GM20431 (cell line): ENCODE measurements around the gene PDGFRA.

Experiments
- in situ Hi-C: fragments of 300-500 bp; cut with MseI, MboI; formaldehyde crosslinking; loops from one replicate; pipeline ENCODE4 v1.15.0; 2020; ENCODE audit warnings: low sequenced_read_pairs; ENCODE audit not compliant: unreplicated experiment

Gene PDGFRA

DNA sequence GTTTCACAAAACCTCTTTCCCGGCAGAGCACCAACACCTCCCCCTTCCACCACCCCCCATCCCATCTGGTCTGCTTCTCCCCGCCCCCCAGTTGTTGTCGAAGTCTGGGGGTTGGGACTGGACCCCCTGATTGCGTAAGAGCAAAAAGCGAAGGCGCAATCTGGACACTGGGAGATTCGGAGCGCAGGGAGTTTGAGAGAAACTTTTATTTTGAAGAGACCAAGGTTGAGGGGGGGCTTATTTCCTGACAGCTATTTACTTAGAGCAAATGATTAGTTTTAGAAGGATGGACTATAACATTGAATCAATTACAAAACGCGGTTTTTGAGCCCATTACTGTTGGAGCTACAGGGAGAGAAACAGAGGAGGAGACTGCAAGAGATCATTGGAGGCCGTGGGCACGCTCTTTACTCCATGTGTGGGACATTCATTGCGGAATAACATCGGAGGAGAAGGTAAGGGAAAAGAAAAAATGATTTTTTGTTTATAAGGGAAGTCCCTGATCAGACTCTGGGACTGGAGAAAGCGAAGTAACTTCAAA, at the start of gene PDGFRA:
Gene PDGFRA, plus strand, starts transcription at position 333 of the 541 bp plus-strand sequence. CDS start 29,476 bp downstream, outside the sequence.
- in situ Hi-C loops = loop anchor here (10.0 to 25.0 kb wide), 2 partner anchors 314 to 517 kb away; no protein-coding TSS in a partner anchor

DNA sequence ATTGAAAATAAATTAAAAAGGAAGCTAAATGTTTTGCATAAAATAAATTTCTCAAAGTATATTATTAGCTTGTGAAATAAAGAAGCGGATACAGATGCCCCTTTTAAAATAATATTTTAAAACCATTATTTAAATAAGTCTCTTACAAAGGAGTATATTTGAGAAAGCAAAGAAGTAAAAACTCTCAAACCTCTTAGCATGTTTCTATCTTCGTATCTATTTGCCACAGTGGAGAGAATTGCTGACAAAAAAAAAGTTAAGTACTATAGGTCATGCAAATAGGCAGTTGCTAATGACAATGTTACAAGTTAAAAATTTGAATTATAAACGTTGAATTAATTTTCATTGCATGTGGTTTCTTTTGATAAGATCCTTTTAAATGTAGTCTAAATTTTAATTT, 44.5 kb upstream of the PDGFRA start:
- in situ Hi-C loops = no loop called here

DNA sequence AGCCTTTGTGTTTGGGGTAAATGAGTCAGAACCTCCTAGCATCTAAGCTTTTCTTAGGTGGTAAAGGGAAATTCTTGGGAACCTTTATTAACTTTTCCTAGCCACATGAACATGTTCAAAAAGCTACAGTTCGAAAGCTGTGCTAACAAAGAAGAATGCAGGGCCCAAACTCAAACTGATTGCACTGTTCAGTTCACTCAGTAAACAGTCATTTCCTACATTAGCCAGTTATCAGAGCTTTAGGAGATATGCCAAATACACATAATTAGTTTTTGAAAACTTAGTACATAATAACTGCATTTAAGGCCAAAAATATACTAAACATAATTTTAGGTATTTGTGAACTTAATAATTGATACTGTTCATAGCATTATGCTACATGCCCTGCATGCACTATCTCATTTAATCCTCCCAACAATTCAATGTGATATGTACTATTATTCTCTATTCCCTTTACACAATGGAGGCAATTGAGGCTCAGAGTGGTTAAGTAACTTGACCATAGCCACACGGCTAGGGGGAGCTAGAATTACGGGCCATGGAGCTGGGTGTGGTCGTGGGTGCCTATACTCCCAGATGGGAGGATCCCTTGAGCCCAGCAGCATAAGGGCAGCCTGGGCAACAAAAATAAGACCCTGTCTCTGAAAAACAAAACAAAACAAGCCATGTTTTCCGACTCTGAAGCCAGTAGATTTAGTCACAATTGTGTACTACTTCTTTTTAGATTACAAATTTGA, 43.9 kb upstream of the PDGFRA start:
- in situ Hi-C loops = no loop called here

- in situ Hi-C loops = no loop called here
Measured at GRCh38 chr4:54185866-54186265, 43.2 kb upstream of the PDGFRA start.

DNA sequence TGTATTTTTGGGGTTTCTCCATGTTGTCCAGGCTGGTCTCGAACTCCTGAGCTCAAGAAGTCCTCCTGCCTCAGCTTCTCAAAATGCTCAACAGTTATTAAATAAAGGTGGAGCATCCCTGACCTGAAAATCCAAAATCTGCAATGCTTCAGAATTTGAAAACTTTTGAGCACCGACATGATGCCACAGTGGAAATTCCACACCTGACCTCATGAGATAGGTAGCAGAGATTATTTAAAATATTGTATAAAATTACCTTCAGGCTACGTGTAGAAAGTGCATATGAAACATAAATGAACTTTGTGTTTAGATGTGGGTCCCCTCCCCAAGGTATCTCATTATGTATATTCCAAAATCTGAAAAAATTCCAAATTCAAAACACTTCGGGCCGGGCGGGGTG, 42.7 kb upstream of the PDGFRA start:
- in situ Hi-C loops = no loop called here

GRCh38 chr4:54187148-54187547, 41.9 kb upstream of the PDGFRA start:
- in situ Hi-C loops = no loop called here

DNA sequence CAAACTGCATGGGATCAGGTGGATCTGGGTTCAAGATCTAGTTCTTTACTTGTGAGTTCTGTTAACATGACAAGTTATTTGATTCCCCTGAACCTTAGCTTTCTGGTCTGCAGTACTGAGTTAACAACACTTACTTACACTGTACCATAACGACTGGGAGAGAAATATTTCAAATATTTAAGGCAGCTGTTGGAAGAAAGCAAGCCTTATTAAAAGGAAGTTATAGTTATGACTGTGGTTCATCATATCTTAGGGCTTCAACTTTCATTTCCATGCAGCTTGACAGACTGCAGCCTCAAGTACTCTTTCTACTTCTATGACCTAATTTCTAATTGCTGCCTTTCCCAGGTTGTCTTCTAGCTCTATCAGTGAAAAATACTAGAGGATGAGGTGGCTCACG, 40.0 kb upstream of the PDGFRA start:
- in situ Hi-C loops = no loop called here

DNA sequence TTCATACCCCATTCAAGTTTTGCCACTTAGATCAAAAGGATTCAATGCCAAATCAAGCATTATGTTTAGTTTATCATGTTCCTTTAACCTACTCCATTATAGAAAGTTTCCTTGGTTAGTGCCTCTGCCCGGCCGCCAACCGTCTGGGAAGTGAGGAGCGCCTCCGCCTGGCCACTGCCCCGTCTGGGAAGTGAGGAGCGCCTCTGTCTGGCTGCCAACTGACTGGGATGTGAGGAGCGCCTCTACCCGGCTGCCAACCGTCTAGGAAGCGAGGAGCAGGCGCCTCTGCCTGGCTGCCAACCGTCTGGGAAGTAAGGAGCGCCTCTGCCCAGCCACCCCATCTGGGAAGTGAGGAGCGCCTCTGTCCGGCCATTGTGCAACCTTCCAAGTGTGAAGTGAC, 36.3 kb upstream of the PDGFRA start:
- in situ Hi-C loops = no loop called here

DNA sequence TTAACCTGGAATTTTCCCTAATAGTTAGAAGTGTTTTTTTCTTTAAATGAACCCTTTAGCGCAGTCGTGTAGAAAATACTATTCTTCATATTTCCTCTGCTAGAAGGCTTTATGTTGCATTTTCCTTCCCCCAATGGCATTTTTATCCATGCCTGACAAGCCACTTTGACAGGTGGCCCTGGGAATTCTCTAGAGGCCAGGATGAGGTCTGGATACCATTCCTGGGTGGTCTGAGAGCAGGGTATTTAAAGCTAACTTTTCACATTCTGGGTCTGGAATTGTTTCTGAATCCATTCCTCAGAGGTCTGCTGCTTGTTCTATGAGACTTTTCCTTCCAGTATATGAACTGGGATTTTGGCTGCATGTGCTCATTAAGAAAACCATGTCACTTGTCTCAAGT, 31.2 kb upstream of the PDGFRA start:
- in situ Hi-C loops = no loop called here

- in situ Hi-C loops = no loop called here
Measured at GRCh38 chr4:54199919-54200318, 29.2 kb upstream of the PDGFRA start.

- in situ Hi-C loops = no loop called here
Measured at GRCh38 chr4:54209617-54210016, 19.5 kb upstream of the PDGFRA start.

- in situ Hi-C loops = no loop called here
Measured at GRCh38 chr4:54213001-54213400, 16.1 kb upstream of the PDGFRA start.

- in situ Hi-C loops = no loop called here
Measured at GRCh38 chr4:54213761-54214160, 15.3 kb upstream of the PDGFRA start.

DNA sequence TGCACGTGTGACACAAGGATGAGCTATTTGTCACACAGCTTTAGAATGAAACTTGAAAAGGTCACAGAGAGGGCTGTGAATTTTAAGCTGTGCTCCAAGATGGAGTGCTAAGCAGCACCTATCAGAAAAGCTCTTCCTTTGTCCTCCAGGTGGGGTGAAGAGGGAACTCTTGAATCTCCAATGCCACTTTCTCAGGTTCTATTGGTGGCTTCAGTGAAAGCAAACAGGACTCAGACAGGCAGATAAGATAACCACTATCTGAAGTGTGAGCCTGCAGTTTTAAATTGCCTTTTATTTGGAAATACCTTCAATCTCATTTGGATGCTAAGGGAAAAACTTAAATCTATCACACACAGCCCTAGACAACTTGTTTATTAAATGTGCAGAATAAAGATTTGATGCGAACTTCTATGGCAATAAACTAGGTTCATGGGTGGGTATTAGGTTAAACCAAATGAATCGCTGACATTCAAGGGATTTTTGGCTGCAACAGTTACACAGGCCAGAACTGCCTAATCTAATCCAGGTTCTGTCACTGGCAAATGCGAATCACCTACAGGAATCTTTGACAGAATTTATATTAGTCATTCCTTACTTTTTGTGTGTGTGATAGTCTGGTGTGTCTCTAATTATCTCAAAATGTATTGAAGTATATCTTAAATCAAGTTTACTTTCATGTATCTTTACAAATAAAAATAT, 13.6 kb upstream of the PDGFRA start:
- in situ Hi-C loops = no loop called here

DNA sequence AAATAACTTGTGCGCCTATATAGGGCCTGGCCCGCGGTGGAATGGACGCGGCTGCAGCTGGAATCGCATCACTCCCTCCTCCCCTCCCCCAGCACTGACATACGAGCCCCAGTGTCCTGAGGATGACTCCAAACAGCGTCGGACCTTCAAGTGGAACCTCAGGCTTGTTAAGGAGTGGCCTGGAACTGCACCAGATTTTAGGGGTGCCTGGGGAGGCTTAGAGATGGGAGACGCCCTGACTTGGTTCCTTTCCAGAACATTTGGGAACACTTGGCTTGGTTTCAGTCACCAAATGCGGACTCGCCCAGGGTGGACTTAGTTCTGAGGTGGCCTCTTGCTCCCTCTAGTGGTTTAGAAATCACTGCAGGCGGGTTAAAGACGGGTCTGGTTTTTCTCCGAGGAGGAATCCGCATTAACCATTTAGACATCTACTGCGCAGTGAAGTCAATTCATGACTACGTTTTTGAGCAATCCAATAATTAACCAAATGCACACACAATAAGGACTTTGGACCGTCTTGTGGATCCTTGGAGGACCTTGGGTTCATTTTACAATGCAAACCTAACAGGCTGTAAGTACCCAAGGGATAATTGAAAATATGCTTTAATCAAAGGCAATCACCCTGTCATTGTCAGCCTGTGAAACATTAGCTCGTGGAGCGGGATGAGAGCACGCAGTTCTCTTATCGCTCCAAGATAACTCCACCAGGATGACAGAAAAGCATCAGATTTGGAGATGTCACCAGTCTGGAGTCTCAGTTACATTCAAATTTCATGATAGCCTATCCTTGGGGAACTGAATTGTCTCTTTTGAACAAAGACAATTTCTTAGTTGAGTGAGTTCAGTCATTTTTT, 11.2 kb upstream of the PDGFRA start:
- in situ Hi-C loops = no loop called here

DNA sequence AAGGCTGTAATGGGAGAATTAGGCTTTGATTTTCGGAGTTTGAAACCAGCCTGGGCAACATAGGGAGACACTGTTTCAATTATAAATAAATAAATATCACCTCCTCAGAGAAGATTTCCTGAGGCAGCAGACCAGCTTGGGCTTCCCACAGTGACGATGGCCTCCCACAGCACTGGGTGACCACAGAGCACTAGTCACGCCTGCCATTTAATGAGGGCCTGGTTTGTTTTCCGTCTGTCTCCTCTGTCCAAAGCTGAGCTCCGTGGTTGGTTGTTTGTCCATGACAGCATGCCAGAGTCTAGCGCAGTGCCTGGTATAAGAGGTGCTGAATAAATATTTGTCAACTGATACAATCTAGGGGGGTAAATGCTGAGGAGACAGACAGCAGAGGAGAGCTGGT, 10.4 kb upstream of the PDGFRA start:
- in situ Hi-C loops = no loop called here

DNA sequence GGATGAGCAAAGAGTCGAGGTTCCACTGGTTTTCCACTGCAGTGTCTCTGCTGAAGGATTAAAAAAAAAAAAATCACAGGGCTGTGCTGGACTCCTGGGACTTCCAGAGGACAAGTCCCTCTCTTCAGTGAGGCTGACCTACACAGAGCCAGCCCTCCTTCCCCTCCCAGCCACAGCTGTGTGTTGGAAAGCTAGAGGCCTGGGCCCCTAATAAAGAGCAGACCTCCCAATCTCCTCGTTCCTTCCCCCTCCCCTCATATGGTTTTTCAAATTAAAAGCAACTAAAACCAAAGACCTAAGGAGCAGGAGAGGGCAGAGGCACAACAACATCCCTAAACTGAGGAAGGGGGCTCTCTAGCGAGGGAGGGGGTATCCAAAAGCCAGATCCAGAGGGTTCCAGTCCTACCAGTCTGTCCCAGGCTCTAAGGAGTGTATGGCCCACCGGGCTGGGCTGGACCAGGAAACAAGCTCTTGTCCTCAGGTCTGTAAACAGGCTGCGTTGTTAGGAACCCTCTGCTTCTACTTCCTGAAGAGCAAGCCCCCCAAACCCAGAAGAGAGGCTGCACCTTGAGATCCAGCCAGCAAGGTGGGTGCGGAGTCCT, 4.0 kb upstream of the PDGFRA start:
- in situ Hi-C loops = loop anchor here (10.0 to 25.0 kb wide), 2 partner anchors 310 to 513 kb away; no protein-coding TSS in a partner anchor

- in situ Hi-C loops = loop anchor here (10.0 to 25.0 kb wide), 2 partner anchors 311 to 514 kb away; no protein-coding TSS in a partner anchor
Measured at GRCh38 chr4:54225598-54226403, 3.3 kb upstream of the PDGFRA start.
